GM08714 (cell line): ENCODE results near the gene STMP1.
"Not testable (repeated sequence)": the region's sequence is repeated elsewhere in the genome, so short reads cannot be mapped to it uniquely, and the experiment has no call there.

ENCODE experiments used
- H3K4me3 ChIP-seq: fragments of 200-500 bp; sonication (Bioruptor generic); 2 replicates; pipeline ENCODE4 v1.5.1; 2014; ENCODE audit warnings: mild to moderate bottlenecking, low read length, inconsistent platforms
- ZNF274 ChIP-seq: IDR thresholded peaks from 2 replicates; pipeline ENCODE4 v1.6.1; 2012; ENCODE audit warnings: mild to moderate bottlenecking, low read depth, low read length

The STMP1 gene

DNA sequence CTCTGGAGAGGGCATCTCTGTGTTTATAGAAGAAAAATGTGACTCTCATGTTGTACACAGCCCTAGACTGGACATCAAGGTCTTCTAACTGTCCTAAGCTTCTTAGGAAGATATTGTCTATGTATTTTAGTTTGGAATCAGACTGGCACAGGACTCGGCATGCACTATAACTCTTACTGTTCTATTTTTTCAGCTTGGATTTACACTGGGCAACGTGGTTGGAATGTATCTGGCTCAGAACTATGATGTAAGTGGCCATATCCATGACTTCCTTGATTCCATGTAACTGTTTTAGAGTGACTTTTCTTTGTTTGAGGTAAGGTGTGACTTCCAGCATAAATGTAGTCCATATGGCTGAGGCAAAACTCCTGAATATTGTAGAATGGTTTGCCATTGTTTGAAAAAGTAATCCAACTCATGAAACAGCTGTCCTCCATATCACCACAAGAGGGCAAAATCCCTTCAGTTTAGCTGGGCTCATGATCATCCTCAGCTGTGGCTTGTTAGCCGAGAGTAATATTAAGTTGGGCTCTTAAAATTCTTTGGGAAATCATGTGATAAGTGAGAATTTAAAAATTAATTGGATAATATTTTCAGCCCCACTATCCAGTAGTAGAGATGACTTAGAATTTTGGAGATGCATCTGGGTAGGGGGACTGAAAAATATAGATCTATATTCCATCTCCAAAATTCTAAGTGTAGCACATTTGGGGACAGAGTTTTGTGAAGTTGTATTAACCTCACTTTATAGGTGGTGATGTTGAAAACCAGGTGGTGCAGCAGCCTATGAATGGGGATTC, 10.4 kb downstream of the STMP1 start:
- no peak for TF ChIP-seq ZNF274
- no peak overlapping the region for H3K4me3 ChIP-seq

DNA sequence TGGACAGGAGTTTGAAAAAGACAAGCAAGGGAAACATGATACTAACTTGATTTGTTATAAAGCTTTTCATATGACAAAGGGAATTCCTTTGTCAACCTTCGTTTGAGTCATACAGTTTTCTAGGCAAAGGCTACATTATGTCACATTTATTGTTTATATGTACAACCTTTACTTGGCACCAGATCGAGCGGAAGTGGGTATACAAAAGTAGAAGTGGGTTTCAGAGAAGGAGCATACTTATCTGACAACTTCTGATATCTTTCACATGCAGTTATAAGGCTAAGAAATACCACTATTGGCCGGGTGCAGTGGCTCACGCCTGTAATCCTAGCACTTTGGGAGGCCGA, 11.0 kb downstream of the STMP1 start:
- H3K4me3 ChIP-seq: no peak overlapping the region

DNA sequence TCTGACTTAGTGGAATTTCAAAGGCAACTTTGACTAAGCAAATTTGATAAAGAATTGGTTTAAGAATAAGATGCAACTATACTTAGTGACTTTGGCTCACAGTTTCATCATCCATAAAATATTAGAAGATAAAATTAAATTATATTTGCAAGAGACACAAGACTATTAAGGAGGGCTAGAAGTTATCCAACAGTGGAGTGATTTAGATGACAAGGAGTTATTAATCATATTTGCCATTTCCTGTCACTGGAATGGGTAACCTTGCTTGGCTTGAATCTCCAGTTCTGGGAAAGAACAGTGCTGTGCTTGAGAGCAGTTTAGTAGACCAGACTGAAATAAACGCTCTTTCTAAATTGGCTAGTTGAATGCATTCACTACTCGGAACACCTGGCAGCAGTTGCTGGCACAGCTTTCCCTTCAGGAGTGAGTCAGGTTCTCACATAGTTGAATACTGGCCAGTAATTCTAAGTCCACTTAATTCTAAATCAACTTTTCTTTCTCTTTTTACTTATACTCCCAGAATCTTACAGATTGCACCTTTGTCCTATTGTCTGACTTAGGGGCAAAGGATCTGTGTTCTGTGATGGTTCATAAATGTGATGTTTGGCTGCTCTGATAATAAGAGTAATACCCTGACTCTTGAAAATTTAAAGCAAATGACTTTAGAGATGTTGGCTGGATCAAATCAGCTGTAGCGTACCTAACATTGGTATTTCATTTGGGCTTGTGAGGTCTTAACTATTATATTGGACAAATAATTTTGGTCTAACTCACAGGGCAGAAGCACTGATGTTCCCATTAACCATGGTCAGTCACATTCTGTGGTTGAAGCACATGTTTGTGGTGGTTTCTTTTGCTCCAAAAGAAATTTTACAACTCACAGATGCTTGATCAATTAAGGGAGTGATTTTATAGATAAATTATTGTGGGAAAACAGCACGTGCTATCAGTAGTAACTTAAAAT, 16.6 kb downstream of the STMP1 start:
- TF ChIP-seq ZNF274: no peak

More for the DNA sequence above, 11.0 kb downstream of the STMP1 start:
- no peak for TF ChIP-seq ZNF274

DNA sequence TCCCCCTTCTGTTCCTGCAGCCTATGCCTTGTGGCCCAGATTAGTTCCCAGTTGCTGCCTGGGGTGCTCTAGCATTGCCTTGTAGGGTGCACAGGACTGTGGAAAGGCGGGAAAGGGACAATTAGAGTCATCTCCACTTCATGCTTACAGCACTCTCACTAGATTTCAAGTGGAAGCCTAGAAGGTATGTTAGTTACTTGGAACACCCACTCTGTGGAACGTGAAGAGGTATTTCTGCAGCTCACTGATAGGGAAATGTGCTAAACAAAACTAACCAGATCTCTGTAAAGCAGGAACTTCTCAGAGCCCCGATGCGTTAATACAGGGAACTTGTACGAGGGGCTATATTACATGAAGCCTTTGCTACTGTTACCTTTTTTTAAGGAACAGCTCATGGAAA, 19.4 kb downstream of the STMP1 start:
- H3K4me3 ChIP-seq: no peak overlapping the region
- TF ChIP-seq ZNF274: no peak

More for the DNA sequence above, 16.6 kb downstream of the STMP1 start:
- H3K4me3 ChIP-seq: no peak overlapping the region

DNA sequence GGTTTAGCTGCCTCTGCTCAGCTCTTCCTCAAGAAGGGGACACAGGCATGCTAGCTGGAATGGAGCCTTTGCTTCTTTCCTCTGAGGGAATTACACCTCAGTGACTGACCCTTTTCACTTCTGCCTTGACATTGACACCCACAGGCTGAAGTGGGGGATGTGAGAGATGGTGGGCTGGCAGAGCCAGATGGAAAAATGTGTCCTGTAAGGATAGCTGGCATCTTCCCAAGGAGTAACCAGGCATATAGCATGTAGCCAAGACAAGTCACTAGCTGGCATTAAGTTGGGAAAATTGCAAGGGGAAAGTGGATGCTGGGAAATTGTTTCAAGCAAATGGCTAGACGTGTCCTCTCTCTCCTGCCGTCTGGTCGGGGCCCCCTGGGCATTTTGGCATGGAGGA, 19.9 kb downstream of the STMP1 start:
- no peak overlapping the region for H3K4me3 ChIP-seq
- no peak for TF ChIP-seq ZNF274

DNA sequence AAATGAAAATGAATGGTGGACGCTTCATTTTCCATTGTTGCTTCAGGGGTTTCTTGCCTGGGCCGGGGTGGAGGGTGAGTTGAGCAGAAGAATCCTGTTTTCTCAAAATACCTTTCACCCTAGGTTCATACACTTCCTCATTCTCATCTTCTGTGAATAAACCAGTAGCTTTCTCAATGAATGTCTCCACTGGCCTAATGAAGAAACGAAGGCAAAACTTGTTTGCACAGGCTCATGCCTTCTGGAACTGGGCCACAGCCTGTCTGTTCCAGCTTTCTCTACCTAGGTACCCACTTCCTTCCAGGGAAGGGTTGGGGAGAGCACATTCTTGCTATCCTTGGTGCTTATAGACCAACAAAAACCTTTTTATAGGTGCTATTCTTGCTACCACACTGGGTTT, 21.3 kb downstream of the STMP1 start:
- TF ChIP-seq ZNF274: no peak
- no peak overlapping the region for H3K4me3 ChIP-seq

DNA sequence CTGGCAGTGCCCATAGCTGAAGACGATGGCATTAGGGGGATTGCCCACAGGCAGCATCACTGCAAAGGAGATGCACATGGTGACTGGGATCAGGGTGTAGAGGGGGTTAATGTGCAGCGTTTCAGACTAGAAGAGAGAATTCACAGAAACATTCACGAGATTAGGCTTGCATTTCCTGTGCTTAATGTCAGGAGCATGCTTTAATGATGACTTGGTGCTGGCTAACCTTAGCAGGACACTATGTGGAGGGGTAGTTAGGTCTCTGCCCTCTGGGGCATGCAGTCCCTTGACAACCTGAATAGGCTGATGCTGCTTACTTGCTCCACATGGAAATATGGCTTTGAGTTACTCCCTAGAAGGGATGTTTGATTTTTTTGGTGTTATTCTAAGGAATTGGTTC, 21.8 kb downstream of the STMP1 start:
- no peak for TF ChIP-seq ZNF274
- no peak overlapping the region for H3K4me3 ChIP-seq

DNA sequence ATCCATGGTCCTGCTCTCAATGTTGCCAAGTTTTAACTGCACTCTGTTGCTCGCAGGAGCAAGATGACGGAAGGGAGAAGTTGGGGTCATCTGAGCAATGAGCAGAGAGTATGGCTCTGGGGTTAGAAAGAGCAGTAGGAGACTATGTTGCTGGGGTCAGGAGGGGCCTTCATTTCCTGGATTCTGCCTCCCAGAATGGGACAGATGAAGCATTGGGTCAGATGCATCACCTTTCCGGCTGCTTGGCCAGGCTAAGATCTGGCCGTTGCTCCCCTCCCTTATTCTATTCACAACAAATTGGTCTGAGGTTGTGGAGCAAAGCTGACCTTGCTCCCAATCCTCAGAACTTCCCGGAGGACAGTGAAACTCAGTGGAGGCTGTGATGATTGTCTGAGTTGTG, 22.4 kb downstream of the STMP1 start:
- no peak for TF ChIP-seq ZNF274
- no peak overlapping the region for H3K4me3 ChIP-seq

DNA sequence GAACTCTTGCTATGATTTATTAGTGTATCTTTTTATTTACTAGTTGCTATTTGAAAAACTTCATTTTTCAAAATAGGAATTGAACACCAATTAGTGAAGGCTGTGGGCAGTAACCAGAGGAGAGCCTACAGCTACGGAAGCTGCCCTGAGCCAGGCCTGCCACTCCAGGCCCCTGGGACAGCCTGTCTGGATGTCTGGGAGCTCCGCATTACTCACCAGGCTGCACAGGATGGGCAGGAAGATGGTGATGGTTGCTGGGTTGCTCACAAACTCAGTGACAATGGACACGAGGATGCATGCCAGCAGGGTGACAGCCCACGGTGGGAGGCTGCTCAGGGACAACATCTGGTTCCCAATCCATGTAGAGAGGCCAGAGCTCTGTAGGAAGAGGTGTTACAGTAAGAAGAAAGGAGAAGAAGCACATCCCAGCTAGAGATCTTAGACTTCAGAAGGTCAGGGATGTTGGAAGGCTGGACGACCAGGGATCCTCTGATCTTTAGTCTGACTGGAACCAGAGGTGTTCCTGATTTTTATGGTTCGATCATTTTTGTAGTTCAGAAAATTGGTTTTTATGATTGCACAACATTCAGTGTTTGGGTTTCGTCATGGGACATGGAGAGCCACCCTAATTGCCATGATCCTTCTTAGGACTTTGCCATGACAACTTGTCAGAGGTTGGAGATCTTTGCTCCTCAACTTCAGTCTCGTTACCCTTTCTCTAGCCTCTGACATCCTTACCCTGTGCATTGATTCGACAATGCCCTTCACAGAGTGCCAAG, 23.2 kb downstream of the STMP1 start:
- H3K4me3 ChIP-seq: no peak overlapping the region
- no peak for TF ChIP-seq ZNF274

DNA sequence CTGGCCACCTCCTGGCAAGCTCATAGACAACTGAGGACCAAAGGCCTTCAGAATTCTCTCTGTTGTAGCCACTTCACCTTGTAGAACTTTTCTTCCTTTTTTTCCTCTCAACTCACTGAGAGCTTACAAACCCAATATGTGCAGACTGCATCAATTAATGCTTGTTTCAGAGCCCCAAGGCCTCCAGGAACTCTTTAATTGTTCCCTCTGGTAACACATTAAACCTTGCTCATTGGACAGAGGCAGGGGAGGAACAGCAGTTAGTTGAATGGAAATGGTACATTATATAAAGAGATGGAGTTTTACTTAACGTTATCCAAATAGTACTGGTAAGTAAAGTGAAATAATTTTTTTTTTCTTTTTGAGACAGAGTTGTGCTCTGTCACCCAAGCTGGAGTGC, 25.2 kb downstream of the STMP1 start:
- no peak overlapping the region for H3K4me3 ChIP-seq

DNA sequence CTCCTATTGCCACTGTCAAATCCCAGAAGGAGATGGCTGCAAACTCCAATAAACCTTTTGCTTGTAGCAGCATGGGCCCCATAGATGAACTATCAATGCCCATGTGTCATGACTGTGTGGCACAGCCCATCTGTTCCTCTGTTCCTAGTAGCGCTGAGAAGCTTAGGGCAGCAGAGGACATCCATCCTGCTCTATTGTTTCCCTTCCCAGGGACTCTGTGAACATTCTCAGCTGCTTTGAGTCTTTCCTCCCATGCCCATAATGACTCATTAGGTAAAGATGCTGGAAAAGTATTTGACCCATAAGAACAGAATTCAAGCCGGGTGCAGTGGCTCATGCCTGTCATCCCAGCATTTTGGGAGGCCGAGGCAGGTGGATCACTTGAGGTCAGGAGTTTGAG, 28.3 kb downstream of the STMP1 start:
- TF ChIP-seq ZNF274: no peak
- no peak overlapping the region for H3K4me3 ChIP-seq

More for the DNA sequence above, 25.2 kb downstream of the STMP1 start:
- no peak for TF ChIP-seq ZNF274

DNA sequence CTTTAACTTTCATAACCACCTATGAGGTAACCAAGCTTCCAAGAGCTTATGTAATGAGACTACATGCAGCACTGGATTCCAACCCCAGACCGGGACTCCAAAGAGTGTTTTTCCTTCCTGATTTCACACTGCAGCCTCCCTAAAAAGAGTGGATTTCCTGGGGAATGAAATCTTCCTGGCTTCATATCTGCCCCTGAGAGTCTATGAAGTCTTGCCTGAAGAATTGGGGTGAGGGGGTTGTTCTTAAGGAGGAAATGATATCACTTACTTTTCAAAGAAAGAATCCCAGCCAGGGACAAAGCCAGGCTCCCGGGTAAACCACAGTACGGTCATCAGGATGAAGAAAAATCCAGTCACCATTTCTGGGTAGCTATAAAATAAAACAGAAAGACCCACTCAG, 29.7 kb downstream of the STMP1 start:
- no peak overlapping the region for H3K4me3 ChIP-seq
- TF ChIP-seq ZNF274: no peak

DNA sequence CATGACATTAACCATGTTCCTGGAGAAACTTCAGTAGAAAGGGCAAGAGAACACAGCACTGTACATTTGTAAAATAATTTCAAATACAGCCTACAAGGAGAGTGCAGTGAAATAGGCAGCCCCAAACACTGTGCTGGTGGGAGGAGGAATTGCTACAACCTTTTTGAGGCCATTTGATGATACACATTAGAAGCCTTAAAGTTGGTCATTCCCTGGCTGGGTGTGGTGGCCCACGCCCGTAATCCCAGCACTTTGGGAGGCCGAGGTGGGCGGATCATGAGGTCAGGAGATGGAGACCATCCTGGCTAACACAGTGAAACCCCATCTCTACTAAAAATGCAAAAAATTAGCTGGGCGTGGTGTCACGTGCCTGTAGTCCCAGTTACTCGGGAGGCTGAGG, 30.3 kb downstream of the STMP1 start:
- H3K4me3 ChIP-seq: not testable (repeated sequence)

DNA sequence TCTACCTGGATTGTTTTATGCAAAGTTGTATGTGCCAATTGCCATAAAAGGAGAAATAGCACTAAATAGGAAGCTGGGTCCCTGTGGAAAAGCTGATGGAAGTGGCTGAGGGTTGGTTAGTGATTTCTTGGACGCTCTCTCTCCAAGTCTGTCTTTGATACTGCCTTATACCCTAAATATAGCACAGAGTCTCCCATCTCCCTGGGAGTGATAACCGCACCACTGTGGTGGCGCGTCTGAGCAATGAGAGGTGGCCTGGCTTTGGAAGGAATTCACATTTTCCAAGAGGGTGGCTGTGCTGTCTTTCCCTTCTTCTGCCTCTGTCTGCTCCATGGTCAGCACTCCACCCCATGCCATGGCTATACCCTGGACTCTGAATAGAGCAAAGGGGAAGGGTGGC, 31.2 kb downstream of the STMP1 start:
- no peak for TF ChIP-seq ZNF274
- H3K4me3 ChIP-seq: no peak overlapping the region

DNA sequence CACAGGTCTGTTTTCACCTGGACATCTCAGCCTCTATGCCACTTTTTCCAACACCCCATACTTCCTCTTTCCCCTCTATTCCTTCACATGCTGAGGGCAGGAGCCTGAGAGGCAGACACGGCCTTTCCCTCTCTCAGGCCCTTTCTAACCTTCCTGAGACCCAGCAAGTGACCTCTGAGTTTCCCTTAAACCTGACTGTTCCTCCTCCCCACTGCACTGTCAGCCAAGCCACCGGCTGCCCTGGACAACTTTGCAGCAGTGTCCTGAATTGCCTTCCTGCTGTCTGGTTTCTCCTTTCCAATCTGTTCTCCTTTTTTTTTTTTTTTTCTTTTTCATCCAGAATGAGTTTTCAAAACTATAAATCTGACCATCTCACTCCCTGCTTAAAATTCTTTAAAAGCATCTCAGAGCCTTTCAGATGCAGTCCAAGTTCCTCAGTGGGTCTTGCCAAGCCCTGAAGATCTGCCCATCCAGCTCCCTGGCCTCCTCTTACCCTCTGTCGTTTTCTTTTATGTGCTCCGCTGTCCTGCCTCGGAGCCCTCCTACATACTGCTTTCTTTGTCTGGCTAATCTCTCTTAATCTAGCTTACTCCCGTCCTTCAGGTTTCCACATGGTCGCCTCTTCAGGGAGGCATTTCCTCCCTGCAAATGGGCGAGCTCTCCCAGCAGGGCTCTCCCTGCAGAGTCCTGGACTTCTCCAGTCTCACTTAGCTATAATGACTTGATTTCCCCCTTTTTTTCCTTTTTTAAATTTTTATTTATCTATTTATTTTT, 35.1 kb downstream of the STMP1 start:
- no peak for TF ChIP-seq ZNF274

More for the DNA sequence above, 35.1 kb downstream of the STMP1 start:
- H3K4me3 ChIP-seq: no peak overlapping the region
